NB4 (cell line): ENCODE results near the gene FBXO9.

Experiments used
- DNase-seq: peaks from one replicate; pipeline ENCODE4 v3.0.0; 2010; ENCODE audit warnings: low read depth
- H3K4me3 ChIP-seq: one replicate; pipeline ENCODE4 v1.5.1; 2011; ENCODE audit warnings: mild to moderate bottlenecking, low read depth, low read length, moderate library complexity
- MYC ChIP-seq: IDR thresholded peaks from 2 replicates; pipeline ENCODE4 v1.6.1; 2011; ENCODE audit warnings: low read depth, low read length
- POLR2A ChIP-seq: IDR thresholded peaks from 2 replicates; pipeline ENCODE4 v1.6.1; 2011; ENCODE audit warnings: mild to moderate bottlenecking; ENCODE audit not compliant: insufficient read length; ENCODE audit errors: extremely low read depth
- TF ChIP-seq, protein P1 (sequence below): IDR thresholded peaks from one replicate; pipeline ENCODE4 v1.5.1; 2012; ENCODE audit warnings: low read depth, low read length
- TF ChIP-seq, protein P2 (sequence below): IDR thresholded peaks from 2 replicates; pipeline ENCODE4 v1.6.1; 2011; ENCODE audit warnings: low read depth, low read length

FBXO9 gene

DNA sequence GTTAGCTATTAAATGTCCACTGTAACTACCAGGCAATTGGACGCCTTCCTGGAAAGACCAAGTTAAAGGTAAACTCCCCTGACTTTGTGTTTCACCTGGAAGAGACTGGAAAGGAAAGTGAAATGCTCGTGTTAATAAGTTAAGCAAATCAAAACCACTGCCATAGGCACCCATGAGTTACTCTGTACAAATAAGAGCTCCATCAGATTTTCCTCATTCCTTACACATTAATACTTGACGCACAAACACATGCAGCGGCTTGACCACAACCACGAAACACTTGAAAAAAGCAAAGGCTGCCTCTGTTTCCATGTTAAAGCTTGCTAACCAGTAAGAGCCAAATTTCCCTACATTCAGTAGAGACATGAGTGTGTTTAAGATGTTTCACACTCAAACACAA, 63.6 kb downstream of the FBXO9 start:
- no peak for DNase-seq
- TF ChIP-seq POLR2A, result no peak
- TF ChIP-seq MYC, result no peak
- TF ChIP-seq, protein P1, sequence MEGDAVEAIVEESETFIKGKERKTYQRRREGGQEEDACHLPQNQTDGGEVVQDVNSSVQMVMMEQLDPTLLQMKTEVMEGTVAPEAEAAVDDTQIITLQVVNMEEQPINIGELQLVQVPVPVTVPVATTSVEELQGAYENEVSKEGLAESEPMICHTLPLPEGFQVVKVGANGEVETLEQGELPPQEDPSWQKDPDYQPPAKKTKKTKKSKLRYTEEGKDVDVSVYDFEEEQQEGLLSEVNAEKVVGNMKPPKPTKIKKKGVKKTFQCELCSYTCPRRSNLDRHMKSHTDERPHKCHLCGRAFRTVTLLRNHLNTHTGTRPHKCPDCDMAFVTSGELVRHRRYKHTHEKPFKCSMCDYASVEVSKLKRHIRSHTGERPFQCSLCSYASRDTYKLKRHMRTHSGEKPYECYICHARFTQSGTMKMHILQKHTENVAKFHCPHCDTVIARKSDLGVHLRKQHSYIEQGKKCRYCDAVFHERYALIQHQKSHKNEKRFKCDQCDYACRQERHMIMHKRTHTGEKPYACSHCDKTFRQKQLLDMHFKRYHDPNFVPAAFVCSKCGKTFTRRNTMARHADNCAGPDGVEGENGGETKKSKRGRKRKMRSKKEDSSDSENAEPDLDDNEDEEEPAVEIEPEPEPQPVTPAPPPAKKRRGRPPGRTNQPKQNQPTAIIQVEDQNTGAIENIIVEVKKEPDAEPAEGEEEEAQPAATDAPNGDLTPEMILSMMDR, result no peak
- TF ChIP-seq, protein P2, sequence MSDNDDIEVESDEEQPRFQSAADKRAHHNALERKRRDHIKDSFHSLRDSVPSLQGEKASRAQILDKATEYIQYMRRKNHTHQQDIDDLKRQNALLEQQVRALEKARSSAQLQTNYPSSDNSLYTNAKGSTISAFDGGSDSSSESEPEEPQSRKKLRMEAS, result no peak
- H3K4me3 ChIP-seq, result no peak overlapping the region

DNA sequence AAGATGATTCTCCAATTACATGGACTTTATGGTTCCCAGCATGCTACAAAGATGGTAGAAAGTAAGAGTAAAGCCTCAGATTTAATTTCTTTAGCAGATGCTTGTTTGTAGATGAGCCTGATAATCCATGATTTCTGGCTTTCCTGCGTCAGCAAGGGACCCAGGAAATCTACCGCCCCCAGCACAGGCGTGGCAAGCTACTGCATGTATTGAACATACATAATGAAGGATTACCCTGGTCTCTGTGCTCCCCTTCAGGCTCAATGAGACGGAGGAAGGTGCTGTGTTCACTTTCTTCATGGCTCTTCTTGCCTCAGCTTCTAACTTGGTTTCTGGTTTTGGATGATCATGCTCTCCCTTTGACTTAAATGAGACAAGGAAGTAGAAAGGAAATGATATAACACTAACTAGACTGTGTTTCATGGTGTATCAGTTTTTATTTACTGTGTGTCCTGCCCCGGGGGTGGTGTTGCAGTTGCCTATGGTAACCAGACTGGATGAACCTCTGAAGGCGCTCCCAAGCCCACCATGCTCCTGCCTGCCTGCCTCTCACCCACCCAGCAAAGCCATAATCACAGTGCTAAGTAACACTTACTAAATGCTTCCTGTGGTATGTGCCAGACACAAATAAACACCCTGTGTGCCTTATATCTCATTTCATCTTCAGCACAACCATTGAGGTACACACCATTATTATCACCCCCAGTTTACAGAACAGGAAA, 65.5 kb downstream of the FBXO9 start:
- no peak for DNase-seq
- TF ChIP-seq POLR2A, result no peak
- TF ChIP-seq, protein P2, result no peak
- TF ChIP-seq, protein P1, result no peak
- TF ChIP-seq MYC, result no peak
- no peak overlapping the region for H3K4me3 ChIP-seq

DNA sequence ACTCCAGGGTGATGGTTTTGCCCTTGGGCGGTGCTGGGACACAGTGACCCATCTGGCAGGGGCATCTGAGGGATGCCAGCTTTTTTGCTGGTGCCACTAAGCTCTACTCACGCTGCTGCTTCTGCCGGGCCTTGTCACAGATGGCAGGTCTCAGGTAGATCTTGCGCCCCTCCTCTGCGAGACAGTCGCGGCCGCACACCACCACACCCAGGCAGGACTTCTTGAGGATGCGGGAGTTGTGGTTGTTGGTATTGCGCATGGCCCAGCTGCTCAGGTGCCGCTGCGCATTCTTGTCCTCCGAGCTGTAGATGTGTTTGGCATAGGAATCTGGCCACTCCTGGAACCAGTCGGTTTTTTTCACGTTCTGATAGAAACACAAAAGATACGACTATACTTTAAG, 68.8 kb downstream of the FBXO9 start:
- TF ChIP-seq POLR2A, result no peak
- TF ChIP-seq, protein P1, result no peak
- TF ChIP-seq, protein P2, result no peak
- no peak for TF ChIP-seq MYC
- H3K4me3 ChIP-seq, result no peak overlapping the region
- DNase-seq, result no peak

DNA sequence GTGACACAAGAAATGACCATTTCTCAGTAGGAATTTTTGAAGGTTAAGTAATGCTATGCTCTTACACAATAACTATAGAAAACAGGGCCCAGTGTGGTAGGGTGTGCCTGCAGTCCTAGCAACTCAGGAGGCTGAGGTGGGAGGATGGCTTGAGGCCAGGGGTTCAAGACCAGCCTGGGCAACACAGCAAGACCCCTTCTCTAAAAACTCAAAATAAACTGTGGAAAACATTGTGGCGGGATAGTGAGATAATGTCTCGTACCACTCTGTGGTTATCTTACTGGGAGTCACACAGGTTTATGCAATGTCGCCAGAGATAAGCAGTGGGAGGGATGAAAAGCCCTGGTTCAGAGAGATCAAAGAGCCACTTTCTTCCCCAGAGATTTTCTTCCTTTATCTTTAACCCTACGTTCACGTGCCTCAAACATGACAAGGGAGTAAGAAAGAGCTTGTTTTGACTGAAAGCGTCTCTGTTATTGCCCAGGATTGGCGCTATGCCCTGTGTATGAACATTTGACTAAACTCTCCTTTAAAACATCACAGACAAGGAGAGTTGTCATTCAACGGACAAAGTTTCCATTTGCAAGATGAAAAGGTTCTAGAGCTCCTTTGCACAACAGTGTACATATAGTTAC, 69.5 kb downstream of the FBXO9 start:
- no peak for TF ChIP-seq MYC
- TF ChIP-seq POLR2A, result no peak
- TF ChIP-seq, protein P1, result no peak
- TF ChIP-seq, protein P2, result no peak
- DNase-seq, result no peak
- no peak overlapping the region for H3K4me3 ChIP-seq

DNA sequence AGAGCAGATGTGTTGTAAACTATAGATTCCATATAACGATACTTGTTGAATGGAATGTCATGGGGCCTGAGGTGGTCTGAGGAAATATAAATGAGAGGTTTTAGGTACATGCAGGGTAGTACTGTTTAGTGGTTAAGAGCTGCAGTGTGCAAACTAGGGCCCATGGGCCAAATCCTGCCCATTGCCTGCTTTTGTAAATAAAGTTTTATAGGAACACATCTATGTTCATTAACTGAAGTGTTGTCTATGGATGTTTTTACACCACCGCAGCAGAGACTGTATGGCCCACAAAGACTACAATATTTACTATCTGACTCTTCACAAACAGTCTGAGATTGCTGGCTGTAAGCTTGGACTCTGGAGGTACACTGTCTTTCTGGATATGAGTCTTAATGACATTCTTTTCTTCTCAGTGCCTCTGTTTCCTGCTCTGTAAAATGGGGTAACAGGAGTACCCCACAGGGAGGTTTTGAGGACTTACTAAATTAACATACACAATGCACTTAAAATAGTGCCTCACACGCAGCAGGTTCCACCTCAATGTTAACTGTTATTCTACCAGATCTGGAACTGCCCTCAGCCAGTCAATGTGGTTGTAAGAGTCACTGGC, 70.9 kb downstream of the FBXO9 start:
- no peak overlapping the region for H3K4me3 ChIP-seq
- no peak for DNase-seq
- TF ChIP-seq, protein P1, result no peak
- TF ChIP-seq MYC (no peak), POLR2A (no peak)
- TF ChIP-seq, protein P2, result no peak
